Left ventricle myocardium inferior (tissue), 1 donor: Measurements from ENCODE around the gene VIPR2. TPM values are rescaled to one million over a fixed set of nuclear protein-coding genes. Genes with fewer than 3 reads are reported as not detected.
A peak's percentile ranks its signal among the peaks of the same experiment; 100 is the strongest.

Experiments
- DNase-seq: peaks from one replicate; pipeline ENCODE4 v3.0.0-alpha.2; 2020
- H3K27ac ChIP-seq: fragments of 200-600 bp; replicated peaks from 2 replicates; pipeline ENCODE4 v1.8.0; 2021
- H3K27me3 ChIP-seq: fragments of 200-600 bp; 2 replicates; pipeline ENCODE4 v1.8.0; 2021; ENCODE audit warnings: low read depth
- H3K36me3 ChIP-seq: fragments of 200-600 bp; 2 replicates; pipeline ENCODE4 v1.8.0; 2021
- H3K4me1 ChIP-seq: fragments of 200-600 bp; 2 replicates; pipeline ENCODE4 v1.8.0; 2021
- H3K4me3 ChIP-seq: fragments of 200-600 bp; 2 replicates; pipeline ENCODE4 v1.8.0; 2021; ENCODE audit warnings: mild to moderate bottlenecking, moderate library complexity
- H3K9me3 ChIP-seq: fragments of 200-600 bp; replicated peaks from 2 replicates; pipeline ENCODE4 v1.8.0; 2021
- CTCF ChIP-seq: fragments of 200-600 bp; IDR thresholded peaks from 2 replicates; pipeline ENCODE4 v1.8.0; 2021; ENCODE audit warnings: antibody characterized with exemption, mild to moderate bottlenecking, borderline replicate concordance
- intact Hi-C: fragments of 100-400 bp; cut with micrococcal nuclease; formaldehyde crosslinking; loops from one replicate; pipeline ENCODE4 v1.11.0; 2022
- total RNA-seq: library from RNA; stranded (reverse); fragmentation: NEBNext Ultra II Directional; extraction: Animal tissue kit (Norgen Biotek cat#: 25700); gene quantifications from one replicate; pipeline ENCODE4 v1.2.1, GENCODE V29; 2021
- donor health status: DM: no; HTN: yes; CAD: no; lungs with severe emphysema.

The VIPR2 gene
- total RNA-seq, 1 donor from 2014 or later, result 17.5 TPM

- H3K27me3 ChIP-seq, result peaks cover 32% of the 10 kb centered on the region
- intact Hi-C loops, result no loop called here
Observed at GRCh38 chr7:159146084-159146858, 1.6 kb upstream of the VIPR2 start.

GRCh38 chr7:159145490-159145855, 806 bp upstream of the VIPR2 start:
- H3K36me3 ChIP-seq, result peaks cover 2% of the 10 kb centered on the region
- H3K9me3 ChIP-seq, result no peaks in the 10 kb centered on the region
- H3K27ac ChIP-seq, result peak overlapping the region; percentile 52
- DNase-seq, result no peak
- peak overlapping the region; percentile 85 for H3K4me3 ChIP-seq
- peaks cover 32% of the 10 kb centered on the region for H3K27me3 ChIP-seq
- TF ChIP-seq CTCF, result no peak
- H3K4me1 ChIP-seq, result peaks cover 48% of the 10 kb centered on the region
- intact Hi-C loops, result no loop called here

More at GRCh38 chr7:159146084-159146858, 1.6 kb upstream of the VIPR2 start:
- Histone ChIP-seq H3K9me3 (no peaks in the 10 kb centered on the region), H3K27ac (no peak overlapping the region), H3K36me3 (no peaks in the 10 kb centered on the region), H3K4me1 (peaks cover 40% of the 10 kb centered on the region), H3K4me3 (no peak overlapping the region)
- no peak for TF ChIP-seq CTCF
- no peak for DNase-seq

- DNase-seq, result peak; percentile 55
- Histone ChIP-seq H3K27ac (peak overlapping the region; percentile 67), H3K36me3 (peaks cover 15% of the 10 kb centered on the region), H3K4me1 (peaks cover 51% of the 10 kb centered on the region), H3K27me3 (peaks cover 32% of the 10 kb centered on the region), H3K9me3 (no peaks in the 10 kb centered on the region), H3K4me3 (peak overlapping the region; percentile 85)
- intact Hi-C loops, result no loop called here
- TF ChIP-seq CTCF, result no peak
Observed at GRCh38 chr7:159143780-159144757, 598 bp downstream of the VIPR2 start.

- no peak for TF ChIP-seq CTCF
- peaks cover 51% of the 10 kb centered on the region for H3K4me1 ChIP-seq
- no peaks in the 10 kb centered on the region for H3K9me3 ChIP-seq
- DNase-seq, result no peak
- H3K36me3 ChIP-seq, result peaks cover 21% of the 10 kb centered on the region
- peak overlapping the region; percentile 85 for H3K4me3 ChIP-seq
- peak overlapping the region; percentile 67 for H3K27ac ChIP-seq
- peaks cover 32% of the 10 kb centered on the region for H3K27me3 ChIP-seq
- intact Hi-C loops, result no loop called here
Observed at GRCh38 chr7:159142730-159143129, 1.9 kb downstream of the VIPR2 start.

- no peak for TF ChIP-seq CTCF
- no peaks in the 10 kb centered on the region for H3K9me3 ChIP-seq
Observed at GRCh38 chr7:159142199-159142598, 2.5 kb downstream of the VIPR2 start.

More at GRCh38 chr7:159142199-159142598, 2.5 kb downstream of the VIPR2 start:
- H3K4me3 ChIP-seq, result no peak overlapping the region
- H3K27ac ChIP-seq, result peak overlapping the region; percentile 67
- no peak for DNase-seq
- peaks cover 32% of the 10 kb centered on the region for H3K27me3 ChIP-seq
- H3K36me3 ChIP-seq, result peaks cover 24% of the 10 kb centered on the region
- intact Hi-C loops, result no loop called here
- peaks cover 51% of the 10 kb centered on the region for H3K4me1 ChIP-seq
